ENCODE results near the gene NFASC. TPM values are rescaled to one million over a fixed set of nuclear protein-coding genes. Genes with fewer than 3 reads are reported as not detected.

The NFASC gene
- total RNA-seq, 1 experiment from 2014 or later, result 16.9 TPM

DNA sequence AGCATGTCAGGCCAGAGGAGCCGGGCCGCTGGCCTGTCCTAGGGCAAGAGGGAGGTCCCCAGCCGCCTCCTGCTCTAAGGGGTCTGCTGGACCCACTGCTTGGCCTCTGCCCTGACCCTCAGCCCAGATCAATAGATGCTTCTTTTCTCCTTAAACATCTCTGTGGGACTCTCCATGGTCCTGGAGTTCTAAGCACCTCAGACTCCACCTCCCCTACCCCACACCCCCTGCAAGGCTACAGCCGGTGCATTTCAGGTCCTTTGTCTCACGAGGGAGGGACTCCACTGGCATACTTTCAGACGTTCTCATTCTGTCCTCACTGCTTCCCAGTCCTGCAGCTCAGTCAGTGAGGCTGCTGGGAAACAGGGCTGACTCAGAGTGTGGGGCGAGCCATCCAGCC is 183.4 kb downstream of the NFASC start:
- DNase-seq (ENCODE audit: low read depth, low spot score) (no peak), ATAC-seq (no peak)
- Histone ChIP-seq H3K27ac (ENCODE audit: low read length) (no peak overlapping the region), H3K27me3 (ENCODE audit: control insufficient read depth, insufficient read depth, low read length) (no peaks in the 10 kb centered on the region; the same call in 1 of the 2 replicates), H3K9me3 (ENCODE audit: control insufficient read depth, insufficient read depth, low read depth, low read length) (no peaks in the 10 kb centered on the region), H3K36me3 (ENCODE audit: control insufficient read depth, insufficient read depth, low read length) (no peaks in the 10 kb centered on the region), H3K4me1 (ENCODE audit: control insufficient read depth, insufficient read depth, low read length) (no peaks in the 10 kb centered on the region), H3K4me3 (ENCODE audit: low read depth in 2 of 2, low read length in 2 of 2) (no peak overlapping the region)
- intact Hi-C loops (cut with micrococcal nuclease; ENCODE audit: unreplicated experiment), result no loop called here
- TF ChIP-seq, protein P1, sequence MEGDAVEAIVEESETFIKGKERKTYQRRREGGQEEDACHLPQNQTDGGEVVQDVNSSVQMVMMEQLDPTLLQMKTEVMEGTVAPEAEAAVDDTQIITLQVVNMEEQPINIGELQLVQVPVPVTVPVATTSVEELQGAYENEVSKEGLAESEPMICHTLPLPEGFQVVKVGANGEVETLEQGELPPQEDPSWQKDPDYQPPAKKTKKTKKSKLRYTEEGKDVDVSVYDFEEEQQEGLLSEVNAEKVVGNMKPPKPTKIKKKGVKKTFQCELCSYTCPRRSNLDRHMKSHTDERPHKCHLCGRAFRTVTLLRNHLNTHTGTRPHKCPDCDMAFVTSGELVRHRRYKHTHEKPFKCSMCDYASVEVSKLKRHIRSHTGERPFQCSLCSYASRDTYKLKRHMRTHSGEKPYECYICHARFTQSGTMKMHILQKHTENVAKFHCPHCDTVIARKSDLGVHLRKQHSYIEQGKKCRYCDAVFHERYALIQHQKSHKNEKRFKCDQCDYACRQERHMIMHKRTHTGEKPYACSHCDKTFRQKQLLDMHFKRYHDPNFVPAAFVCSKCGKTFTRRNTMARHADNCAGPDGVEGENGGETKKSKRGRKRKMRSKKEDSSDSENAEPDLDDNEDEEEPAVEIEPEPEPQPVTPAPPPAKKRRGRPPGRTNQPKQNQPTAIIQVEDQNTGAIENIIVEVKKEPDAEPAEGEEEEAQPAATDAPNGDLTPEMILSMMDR (IDR thresholded peaks at IDR 0.05), result no peak
- TF ChIP-seq, protein P2, sequence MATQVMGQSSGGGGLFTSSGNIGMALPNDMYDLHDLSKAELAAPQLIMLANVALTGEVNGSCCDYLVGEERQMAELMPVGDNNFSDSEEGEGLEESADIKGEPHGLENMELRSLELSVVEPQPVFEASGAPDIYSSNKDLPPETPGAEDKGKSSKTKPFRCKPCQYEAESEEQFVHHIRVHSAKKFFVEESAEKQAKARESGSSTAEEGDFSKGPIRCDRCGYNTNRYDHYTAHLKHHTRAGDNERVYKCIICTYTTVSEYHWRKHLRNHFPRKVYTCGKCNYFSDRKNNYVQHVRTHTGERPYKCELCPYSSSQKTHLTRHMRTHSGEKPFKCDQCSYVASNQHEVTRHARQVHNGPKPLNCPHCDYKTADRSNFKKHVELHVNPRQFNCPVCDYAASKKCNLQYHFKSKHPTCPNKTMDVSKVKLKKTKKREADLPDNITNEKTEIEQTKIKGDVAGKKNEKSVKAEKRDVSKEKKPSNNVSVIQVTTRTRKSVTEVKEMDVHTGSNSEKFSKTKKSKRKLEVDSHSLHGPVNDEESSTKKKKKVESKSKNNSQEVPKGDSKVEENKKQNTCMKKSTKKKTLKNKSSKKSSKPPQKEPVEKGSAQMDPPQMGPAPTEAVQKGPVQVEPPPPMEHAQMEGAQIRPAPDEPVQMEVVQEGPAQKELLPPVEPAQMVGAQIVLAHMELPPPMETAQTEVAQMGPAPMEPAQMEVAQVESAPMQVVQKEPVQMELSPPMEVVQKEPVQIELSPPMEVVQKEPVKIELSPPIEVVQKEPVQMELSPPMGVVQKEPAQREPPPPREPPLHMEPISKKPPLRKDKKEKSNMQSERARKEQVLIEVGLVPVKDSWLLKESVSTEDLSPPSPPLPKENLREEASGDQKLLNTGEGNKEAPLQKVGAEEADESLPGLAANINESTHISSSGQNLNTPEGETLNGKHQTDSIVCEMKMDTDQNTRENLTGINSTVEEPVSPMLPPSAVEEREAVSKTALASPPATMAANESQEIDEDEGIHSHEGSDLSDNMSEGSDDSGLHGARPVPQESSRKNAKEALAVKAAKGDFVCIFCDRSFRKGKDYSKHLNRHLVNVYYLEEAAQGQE (IDR thresholded peaks at IDR 0.05; ENCODE audit: insufficient read depth in 1 of 2, low read depth in 2 of 2, low read length in 1 of 2), result peak in 1 of 2 experiments; percentile 59; a peak in 2 of 4 replicates
- POLR2A ChIA-PET, result no interaction called here
- in situ Hi-C loops (cut with HindIII; ENCODE audit: low pct_unique_long_range_greater_than_20kb, low sequenced_read_pairs), result no loop called here
- BruUV-seq (replicated peaks), result no TSS peak
- CTCF ChIA-PET, result no interaction called here

DNA sequence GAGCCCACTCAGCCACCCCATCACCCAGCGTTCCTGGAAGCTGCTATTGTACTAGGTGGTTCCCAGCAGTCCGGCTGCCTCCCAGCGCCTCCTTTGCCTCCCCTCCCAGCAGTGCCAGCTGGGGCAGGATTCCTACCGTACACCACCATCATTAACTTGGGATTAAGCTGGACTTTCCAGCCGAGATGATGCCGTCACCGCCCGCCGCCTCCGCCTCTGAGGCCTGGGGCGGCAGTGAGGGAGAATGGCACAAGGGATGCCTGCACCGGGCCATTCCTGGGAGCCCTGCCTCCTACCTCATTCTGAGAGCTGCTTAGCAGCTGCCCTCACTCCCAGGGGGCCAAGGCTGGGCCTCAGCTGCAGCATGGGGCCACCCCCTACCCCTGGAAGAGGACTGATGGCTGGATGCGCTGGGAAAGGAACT is 185.5 kb downstream of the NFASC start:
- ChIA-PET CTCF (no interaction called here), POLR2A (no interaction called here)
- in situ Hi-C loops (cut with HindIII; ENCODE audit: low pct_unique_long_range_greater_than_20kb, low sequenced_read_pairs) (no loop called here), intact Hi-C loops (cut with micrococcal nuclease; ENCODE audit: unreplicated experiment) (no loop called here)
- Histone ChIP-seq H3K27me3 (ENCODE audit: control insufficient read depth, insufficient read depth, low read length) (no peaks in the 10 kb centered on the region), H3K9me3 (ENCODE audit: control insufficient read depth, insufficient read depth, low read depth, low read length) (no peaks in the 10 kb centered on the region), H3K27ac (ENCODE audit: low read length) (no peak overlapping the region), H3K36me3 (ENCODE audit: control insufficient read depth, insufficient read depth, low read length) (no peaks in the 10 kb centered on the region), H3K4me3 (ENCODE audit: low read depth in 2 of 2, low read length in 2 of 2) (no peak overlapping the region), H3K4me1 (ENCODE audit: control insufficient read depth, insufficient read depth, low read length) (no peaks in the 10 kb centered on the region)
- ATAC-seq (no peak), DNase-seq (ENCODE audit: low read depth, low spot score) (no peak)
- TF ChIP-seq SIN3A (IDR thresholded peaks at IDR 0.05; ENCODE audit: borderline replicate concordance, insufficient read depth, low read depth, low read length) (no peak), TCF7L2 (IDR thresholded peaks at IDR 0.05; ENCODE audit: low read depth, low read length) (no peak), POLR2AphosphoS5 (IDR thresholded peaks at IDR 0.05; ENCODE audit: low read depth, low read length) (no peak)
- TF ChIP-seq, protein P2 (IDR thresholded peaks at IDR 0.05; ENCODE audit: insufficient read depth in 1 of 2, low read depth in 2 of 2, low read length in 1 of 2), result no peak
- TF ChIP-seq, protein P1 (IDR thresholded peaks at IDR 0.05), result no peak
- BruUV-seq (replicated peaks), result no TSS peak
